Stimulated activated CD4-positive, alpha-beta T cell treated with anti-CD3 and anti-CD28 coated beads, TNF-alpha, amount 100 ng/mL, for 48 hours (primary cell): Measurements from ENCODE around the gene ABCE1.

Experiments used
- DNase-seq, 3 donors: peaks; one replicate each; pipeline ENCODE4 v3.0.0-alpha.2; 2020; ENCODE audit warnings: low read depth in 3 of 3

The ABCE1 gene

DNA sequence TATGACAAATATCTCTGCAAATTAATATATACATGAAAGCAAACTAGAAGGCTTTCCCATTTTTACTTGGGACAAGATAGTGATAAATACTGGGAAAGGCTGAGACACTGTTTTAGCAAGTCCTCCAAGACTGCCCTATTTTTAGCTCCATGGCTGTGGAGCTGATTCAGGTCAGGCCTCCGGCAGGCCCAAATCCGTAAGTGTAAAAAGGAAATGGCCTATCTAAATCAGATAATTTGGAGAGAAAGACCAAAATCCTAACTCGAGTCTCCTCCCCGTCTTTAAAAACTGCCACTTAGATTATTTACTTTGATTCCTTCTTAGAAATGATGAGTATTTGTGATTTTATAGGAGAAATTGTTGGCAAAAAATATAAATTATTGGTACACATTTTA, 79.4 kb downstream of the ABCE1 start:
- DNase-seq: no peak

GRCh38 chr4:145177906-145178538, 79.9 kb downstream of the ABCE1 start:
- no peak for DNase-seq

DNA sequence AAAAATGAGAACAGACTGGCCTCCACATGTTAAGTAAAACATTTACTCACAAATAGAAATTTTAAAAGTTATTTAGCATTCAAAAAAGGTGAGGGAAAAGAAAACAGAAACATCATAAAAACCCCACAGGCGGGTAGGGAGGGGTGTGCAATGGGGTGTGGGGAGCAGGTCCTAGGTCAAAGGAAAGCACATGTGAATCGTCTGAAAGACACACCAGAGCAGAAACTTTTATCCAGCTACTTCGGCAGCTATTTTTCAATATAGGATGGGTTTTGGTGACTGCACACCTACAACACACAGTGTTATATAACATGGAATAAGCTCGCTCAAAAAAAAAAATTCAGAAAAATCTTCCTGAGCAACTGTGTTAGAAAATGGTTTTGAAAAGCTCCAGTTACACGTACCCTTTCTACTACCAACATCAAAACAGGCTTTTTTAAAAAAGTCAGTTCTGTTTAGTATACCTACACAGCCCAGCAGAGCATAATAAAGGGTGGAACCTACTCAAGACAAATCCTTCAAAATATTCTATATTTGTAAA, 80.7 kb downstream of the ABCE1 start:
- DNase-seq: no peak
